GM21390 (cell line): ENCODE results near the gene RLF.
A peak's percentile ranks its signal among the peaks of the same experiment; 100 is the strongest.
"Not testable (repeated sequence)": the region's sequence is repeated elsewhere in the genome, so short reads cannot be mapped to it uniquely, and the experiment has no call there.

ENCODE experiments used
- ATAC-seq: cut with Tn5 transposase; IDR thresholded peaks from one replicate; pipeline ENCODE4 v1.9.1; 2021; ENCODE audit not compliant: unreplicated experiment

RLF gene

GRCh38 chr1:40162753-40163441, 1.7 kb downstream of the RLF start:
- ATAC-seq: no peak

GRCh38 chr1:40167317-40167716, 6.1 kb downstream of the RLF start:
- no peak for ATAC-seq

GRCh38 chr1:40171036-40171435, 9.8 kb downstream of the RLF start:
- no peak for ATAC-seq

- no peak for ATAC-seq
These were observed 13.6 kb downstream of the RLF start for GRCh38 chr1:40174788-40175187.

- ATAC-seq: not testable (repeated sequence)
These were observed 15.8 kb downstream of the RLF start for GRCh38 chr1:40176989-40177388.

- ATAC-seq: no peak
These were observed 17.0 kb downstream of the RLF start for GRCh38 chr1:40178200-40178599.

GRCh38 chr1:40179496-40180089, 18.4 kb downstream of the RLF start:
- ATAC-seq: no peak

GRCh38 chr1:40183055-40183710, 22.0 kb downstream of the RLF start:
- no peak for ATAC-seq

- ATAC-seq: no peak
These were observed 23.0 kb downstream of the RLF start for GRCh38 chr1:40184193-40184592.

GRCh38 chr1:40185951-40186864, 25.0 kb downstream of the RLF start:
- peak; percentile 94 for ATAC-seq

GRCh38 chr1:40187399-40187798, 26.2 kb downstream of the RLF start:
- ATAC-seq: no peak

- ATAC-seq: not testable (repeated sequence)
These were observed 33.5 kb downstream of the RLF start for GRCh38 chr1:40194639-40195038.

- no peak for ATAC-seq
These were observed 36.5 kb downstream of the RLF start for GRCh38 chr1:40197656-40198055.

- no peak for ATAC-seq
These were observed 37.9 kb downstream of the RLF start for GRCh38 chr1:40199126-40199525.

- ATAC-seq: no peak
These were observed 43.7 kb downstream of the RLF start for GRCh38 chr1:40204856-40205255.

- no peak for ATAC-seq
These were observed 49.5 kb downstream of the RLF start for GRCh38 chr1:40210511-40211204.

- ATAC-seq: no peak
These were observed 57.1 kb downstream of the RLF start for GRCh38 chr1:40218333-40218732.

- not testable (repeated sequence) for ATAC-seq
These were observed 60.3 kb downstream of the RLF start for GRCh38 chr1:40221471-40221905.

- ATAC-seq: no peak
These were observed 61.0 kb downstream of the RLF start for GRCh38 chr1:40221977-40222772.

- no peak for ATAC-seq
These were observed 62.9 kb downstream of the RLF start for GRCh38 chr1:40224040-40224439.
